Activated CD8-positive, alpha-beta memory T cell treated with anti-CD3 and anti-CD28 coated beads, Interleukin-2, amount 50 U/mL, for 24 hours (primary cell): ENCODE results near the gene KRTAP9-3.
"Not testable (repeated sequence)": the region's sequence is repeated elsewhere in the genome, so short reads cannot be mapped to it uniquely, and the experiment has no call there.

Experiments
- DNase-seq: peaks from one replicate; pipeline ENCODE4 v3.0.0-alpha.2; 2020; ENCODE audit errors: extremely low read depth

Gene KRTAP9-3

GRCh38 chr17:41232399-41233105 lies at the start of gene KRTAP9-3:
Gene KRTAP9-3, plus strand, starts transcription at chr17:41232449. Its CDS starts 53 bp downstream, at chr17:41232502.
- not testable (repeated sequence) for DNase-seq

- no peak for DNase-seq
These were observed 47.7 kb upstream of the KRTAP9-3 start, which contains the start of gene KRTAP4-1 for GRCh38 chr17:41184480-41184961. Gene KRTAP4-1, minus strand, starts transcription at chr17:41184911. Its CDS starts 57 bp downstream, at chr17:41184854.

GRCh38 chr17:41185001-41185400 lies 47.2 kb upstream of the KRTAP9-3 start:
- no peak for DNase-seq

- no peak for DNase-seq
These were observed 45.4 kb upstream of the KRTAP9-3 start for GRCh38 chr17:41186872-41187271.

- DNase-seq, result not testable (repeated sequence)
These were observed 42.4 kb upstream of the KRTAP9-3 start, which contains the start of gene KRTAP9-1 for GRCh38 chr17:41189837-41190318. Gene KRTAP9-1, plus strand, starts transcription at chr17:41189887. Its CDS starts 0 bp downstream, at chr17:41189887.

- DNase-seq, result no peak
These were observed 41.9 kb upstream of the KRTAP9-3 start for GRCh38 chr17:41190328-41190727.

- no peak for DNase-seq
These were observed 36.2 kb upstream of the KRTAP9-3 start for GRCh38 chr17:41196068-41196467.

GRCh38 chr17:41199421-41200078 lies 32.7 kb upstream of the KRTAP9-3 start:
- no peak for DNase-seq

- DNase-seq, result no peak
These were observed 20.3 kb upstream of the KRTAP9-3 start for GRCh38 chr17:41211845-41212466.

GRCh38 chr17:41212524-41213169 lies 19.6 kb upstream of the KRTAP9-3 start:
- DNase-seq, result no peak

- DNase-seq, result no peak
These were observed 16.6 kb upstream of the KRTAP9-3 start for GRCh38 chr17:41215681-41216080.

- no peak for DNase-seq
These were observed 8.4 kb upstream of the KRTAP9-3 start for GRCh38 chr17:41223821-41224220.

GRCh38 chr17:41226051-41226450 lies 6.2 kb upstream of the KRTAP9-3 start:
- no peak for DNase-seq

- not testable (repeated sequence) for DNase-seq
These were observed 5.6 kb upstream of the KRTAP9-3 start, which contains the start of gene KRTAP9-2 for GRCh38 chr17:41226598-41227095. Gene KRTAP9-2, plus strand, starts transcription at chr17:41226648. Its CDS starts 7 bp downstream, at chr17:41226655.

- DNase-seq, result no peak
These were observed 2.2 kb upstream of the KRTAP9-3 start for GRCh38 chr17:41230094-41230493.

- DNase-seq, result no peak
These were observed 518 bp upstream of the KRTAP9-3 start for GRCh38 chr17:41231731-41232130.

- DNase-seq, result not testable (repeated sequence)
These were observed 4.9 kb downstream of the KRTAP9-3 start for GRCh38 chr17:41237116-41237515.

GRCh38 chr17:41237949-41238437 lies 5.7 kb downstream of the KRTAP9-3 start, which contains the start of gene KRTAP9-8:
Gene KRTAP9-8, plus strand, starts transcription at chr17:41237999. Its CDS starts 53 bp downstream, at chr17:41238052.
- DNase-seq, result not testable (repeated sequence)

GRCh38 chr17:41246995-41247787 lies 14.9 kb downstream of the KRTAP9-3 start:
- DNase-seq, result not testable (repeated sequence)

- not testable (repeated sequence) for DNase-seq
These were observed 17.5 kb downstream of the KRTAP9-3 start, which contains the start of gene KRTAP9-4 for GRCh38 chr17:41249637-41250240. Gene KRTAP9-4, plus strand, starts transcription at chr17:41249687. Its CDS starts 34 bp downstream, at chr17:41249721.
